Colonic mucosa (tissue), 4 donors: ENCODE data around the gene NCR2. TPM values are rescaled to one million over a fixed set of nuclear protein-coding genes. Genes with fewer than 3 reads are reported as not detected.

Source experiments
- DNase-seq: peaks from one replicate; pipeline ENCODE4 v3.0.0-alpha.2; 2020
- H3K27ac ChIP-seq: fragments of 200-600 bp; one replicate; pipeline ENCODE4 v1.8.0; 2021
- H3K27me3 ChIP-seq: fragments of 200-600 bp; one replicate; pipeline ENCODE4 v1.8.0; 2021
- H3K36me3 ChIP-seq: fragments of 200-600 bp; one replicate; pipeline ENCODE4 v1.8.0; 2021
- H3K4me1 ChIP-seq: fragments of 200-600 bp; one replicate; pipeline ENCODE4 v1.8.0; 2021; ENCODE audit warnings: mild to moderate bottlenecking
- H3K4me3 ChIP-seq: fragments of 200-600 bp; one replicate; pipeline ENCODE4 v1.8.0; 2021
- H3K9ac ChIP-seq, 2 donors: one replicate each; pipeline ENCODE4 v1.7.0; 2013; ENCODE audit warnings: control low read depth in 2 of 2, low read depth in 2 of 2, low read length in 2 of 2
- H3K9me3 ChIP-seq: fragments of 200-600 bp; one replicate; pipeline ENCODE4 v1.8.0; 2021
- intact Hi-C: fragments of 100-400 bp; cut with DNase I; formaldehyde crosslinking; loops from one replicate; pipeline ENCODE4 v1.14.1; 2022
- total RNA-seq, 2 donors: library from RNA; stranded (reverse); fragmentation: NEBNext Ultra II Directional in 1 of 2; extraction: Animal tissue kit (Norgen Biotek cat#: 25700) in 1 of 2; gene quantifications; one replicate each; pipeline ENCODE4 v1.2.1, GENCODE V29; 2021
- TF ChIP-seq, protein P1 (sequence below): fragments of 200-600 bp; IDR thresholded peaks from one replicate; pipeline ENCODE4 v1.8.0; 2022; ENCODE audit warnings: antibody characterized with exemption, mild to moderate bottlenecking
- donor health status: healthy.
- donor health status: DM: no; HTN: no; CAD: no.
- donor health status: DM: no; HTN: no; CAD: no.

The NCR2 gene
- total RNA-seq, 2 donors from 2014 or later: not detected

DNA sequence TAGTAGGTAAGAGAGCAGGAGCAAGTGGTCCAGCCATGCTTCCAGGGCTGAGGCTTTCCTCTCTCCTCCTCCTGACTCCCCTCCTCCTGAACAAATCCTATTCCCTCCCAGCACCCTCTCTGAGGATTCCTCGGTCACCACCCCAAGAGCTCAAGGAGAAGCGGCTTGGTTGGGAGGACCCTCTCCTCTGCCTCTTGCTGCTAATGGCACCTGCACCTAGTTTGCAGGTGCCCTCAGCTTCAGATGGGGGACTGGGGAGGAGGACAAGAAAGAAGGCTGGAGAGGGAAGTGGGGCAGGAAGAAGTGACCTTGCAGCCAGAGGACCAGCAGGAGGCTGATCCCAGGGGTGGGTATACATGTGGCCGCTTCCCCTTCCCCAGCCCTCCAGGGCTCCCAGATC, 17.5 kb downstream of the NCR2 start:
- Histone ChIP-seq H3K4me1 (no peaks in the 10 kb centered on the region), H3K27ac (no peak overlapping the region), H3K9me3 (no peaks in the 10 kb centered on the region), H3K4me3 (no peak overlapping the region), H3K36me3 (no peaks in the 10 kb centered on the region), H3K9ac (no peak overlapping the region), H3K27me3 (no peaks in the 10 kb centered on the region)
- intact Hi-C loops: no loop called here
- TF ChIP-seq, protein P1, sequence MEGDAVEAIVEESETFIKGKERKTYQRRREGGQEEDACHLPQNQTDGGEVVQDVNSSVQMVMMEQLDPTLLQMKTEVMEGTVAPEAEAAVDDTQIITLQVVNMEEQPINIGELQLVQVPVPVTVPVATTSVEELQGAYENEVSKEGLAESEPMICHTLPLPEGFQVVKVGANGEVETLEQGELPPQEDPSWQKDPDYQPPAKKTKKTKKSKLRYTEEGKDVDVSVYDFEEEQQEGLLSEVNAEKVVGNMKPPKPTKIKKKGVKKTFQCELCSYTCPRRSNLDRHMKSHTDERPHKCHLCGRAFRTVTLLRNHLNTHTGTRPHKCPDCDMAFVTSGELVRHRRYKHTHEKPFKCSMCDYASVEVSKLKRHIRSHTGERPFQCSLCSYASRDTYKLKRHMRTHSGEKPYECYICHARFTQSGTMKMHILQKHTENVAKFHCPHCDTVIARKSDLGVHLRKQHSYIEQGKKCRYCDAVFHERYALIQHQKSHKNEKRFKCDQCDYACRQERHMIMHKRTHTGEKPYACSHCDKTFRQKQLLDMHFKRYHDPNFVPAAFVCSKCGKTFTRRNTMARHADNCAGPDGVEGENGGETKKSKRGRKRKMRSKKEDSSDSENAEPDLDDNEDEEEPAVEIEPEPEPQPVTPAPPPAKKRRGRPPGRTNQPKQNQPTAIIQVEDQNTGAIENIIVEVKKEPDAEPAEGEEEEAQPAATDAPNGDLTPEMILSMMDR: no peak
- DNase-seq: no peak

DNA sequence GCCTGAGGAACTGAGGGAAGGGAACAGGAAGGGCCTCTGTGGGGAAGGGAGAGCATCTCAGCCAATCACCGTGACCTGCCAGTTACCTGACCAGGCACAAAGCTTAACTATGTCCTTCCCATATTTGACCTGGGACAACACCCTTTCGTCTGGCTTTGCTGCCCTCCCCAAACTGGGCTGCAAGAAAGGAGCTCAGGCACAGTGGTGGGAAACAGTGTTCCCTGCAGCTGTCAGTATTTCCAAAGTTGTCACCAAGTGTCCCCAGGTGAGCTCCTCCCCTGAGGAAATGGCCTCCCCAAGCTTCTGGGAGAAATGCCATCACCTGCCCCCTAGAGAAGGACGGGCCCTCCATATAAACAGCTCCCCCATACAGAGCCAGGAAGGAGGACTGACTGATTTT, 17.9 kb downstream of the NCR2 start:
- Histone ChIP-seq H3K4me3 (no peak overlapping the region), H3K9me3 (no peaks in the 10 kb centered on the region), H3K4me1 (no peaks in the 10 kb centered on the region), H3K27ac (no peak overlapping the region), H3K27me3 (no peaks in the 10 kb centered on the region), H3K9ac (no peak overlapping the region), H3K36me3 (no peaks in the 10 kb centered on the region)
- no peak for DNase-seq
- intact Hi-C loops: no loop called here
- TF ChIP-seq, protein P1: no peak

DNA sequence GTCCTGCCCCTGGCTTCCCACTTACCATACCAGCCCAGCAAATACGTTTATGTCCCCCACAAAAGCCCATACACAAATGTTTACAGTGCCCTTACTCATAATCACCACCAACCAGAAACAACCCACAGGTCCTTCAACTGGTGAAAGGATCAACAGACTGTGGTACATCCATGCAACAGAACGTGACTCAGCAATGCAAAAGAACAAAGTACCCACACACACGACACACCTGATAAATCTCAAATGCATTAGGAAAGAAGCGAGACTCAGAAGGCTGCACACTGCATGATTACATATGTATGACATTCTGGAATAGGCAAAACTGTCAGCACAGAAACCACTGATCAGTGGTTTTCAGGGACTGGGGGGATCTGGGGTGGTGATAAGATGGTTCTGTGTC, 20.5 kb downstream of the NCR2 start:
- Histone ChIP-seq H3K9ac (no peak overlapping the region), H3K9me3 (no peaks in the 10 kb centered on the region), H3K4me3 (no peak overlapping the region), H3K27me3 (no peaks in the 10 kb centered on the region), H3K4me1 (no peaks in the 10 kb centered on the region), H3K36me3 (no peaks in the 10 kb centered on the region), H3K27ac (no peak overlapping the region)
- intact Hi-C loops: no loop called here
- TF ChIP-seq, protein P1: no peak
- no peak for DNase-seq

DNA sequence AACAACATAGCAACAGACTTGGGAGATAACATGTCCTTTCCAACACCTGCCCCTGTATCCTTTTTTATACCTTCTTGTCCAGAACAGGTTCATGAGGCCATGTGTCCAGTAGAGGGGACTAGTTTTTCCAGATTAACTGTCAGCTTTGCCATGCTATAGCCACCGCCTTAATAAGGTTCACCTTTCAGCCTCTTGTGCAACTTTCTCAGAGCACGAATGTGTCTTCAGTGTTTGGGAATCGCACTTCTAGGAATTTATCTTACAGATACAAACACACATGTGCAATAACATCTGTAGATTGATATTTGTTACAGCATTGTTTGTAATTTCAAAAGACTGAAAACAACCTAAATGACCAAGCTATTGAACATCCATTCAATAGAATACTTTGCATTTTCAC, 21.4 kb downstream of the NCR2 start:
- no peak overlapping the region for H3K27ac ChIP-seq

DNA sequence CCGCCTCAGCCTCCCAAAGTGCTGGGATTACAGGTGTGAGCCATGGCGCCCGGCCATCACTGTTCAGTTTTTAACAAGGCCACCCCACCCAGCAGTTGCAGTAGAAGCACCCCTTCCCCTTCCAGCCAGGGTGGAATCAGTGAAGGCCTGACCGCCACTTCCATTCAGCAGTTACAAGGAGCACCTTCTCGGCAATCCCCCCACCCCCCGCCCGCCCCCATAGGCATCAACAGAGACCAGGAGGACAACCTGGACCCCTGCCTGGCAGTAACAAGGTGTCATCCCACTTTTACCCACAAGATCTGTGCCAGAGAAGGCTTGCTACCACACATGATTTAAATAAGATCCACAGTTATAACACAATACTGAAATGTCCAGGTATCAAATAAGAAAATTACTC, 23.1 kb downstream of the NCR2 start:
- H3K36me3 ChIP-seq: no peaks in the 10 kb centered on the region
- DNase-seq: no peak
- no peak overlapping the region for H3K9ac ChIP-seq
- H3K27me3 ChIP-seq: no peaks in the 10 kb centered on the region
- intact Hi-C loops: no loop called here
- TF ChIP-seq, protein P1: no peak
- no peak overlapping the region for H3K27ac ChIP-seq
- no peak overlapping the region for H3K4me3 ChIP-seq
- H3K9me3 ChIP-seq: no peaks in the 10 kb centered on the region
- no peaks in the 10 kb centered on the region for H3K4me1 ChIP-seq

More for the DNA sequence above, 21.4 kb downstream of the NCR2 start:
- TF ChIP-seq, protein P1: no peak
- DNase-seq: no peak
- intact Hi-C loops: no loop called here
- H3K27me3 ChIP-seq: no peaks in the 10 kb centered on the region
- no peak overlapping the region for H3K4me3 ChIP-seq
- no peak overlapping the region for H3K9ac ChIP-seq
- no peaks in the 10 kb centered on the region for H3K36me3 ChIP-seq
- H3K9me3 ChIP-seq: no peaks in the 10 kb centered on the region
- H3K4me1 ChIP-seq: no peaks in the 10 kb centered on the region
